Left renal cortex interstitium (tissue), 4 donors: ENCODE measurements around the gene RBM38. TPM values are rescaled to one million over a fixed set of nuclear protein-coding genes. Genes with fewer than 3 reads are reported as not detected.
"Not testable (repeated sequence)": the region's sequence is repeated elsewhere in the genome, so short reads cannot be mapped to it uniquely, and the experiment has no call there.

Experiments
- DNase-seq, 4 donors: peaks; one replicate each; pipeline ENCODE4 v3.0.0-alpha.2; 2013; ENCODE audit warnings: low read depth in 4 of 4, low spot score in 2 of 4, missing footprints in 1 of 4
- polyA plus RNA-seq, 4 donors: library from polyadenylated mRNA; unstranded; fragments of 120-200 nt; gene quantifications; one replicate each; pipeline ENCODE4 v1.2.1, GENCODE V29; 2013; ENCODE audit not compliant: insufficient read length in 4 of 4

Gene RBM38
- 10 to 100 TPM; 24.6 to 43.8 (median 32.4) TPM for polyA plus RNA-seq

DNA sequence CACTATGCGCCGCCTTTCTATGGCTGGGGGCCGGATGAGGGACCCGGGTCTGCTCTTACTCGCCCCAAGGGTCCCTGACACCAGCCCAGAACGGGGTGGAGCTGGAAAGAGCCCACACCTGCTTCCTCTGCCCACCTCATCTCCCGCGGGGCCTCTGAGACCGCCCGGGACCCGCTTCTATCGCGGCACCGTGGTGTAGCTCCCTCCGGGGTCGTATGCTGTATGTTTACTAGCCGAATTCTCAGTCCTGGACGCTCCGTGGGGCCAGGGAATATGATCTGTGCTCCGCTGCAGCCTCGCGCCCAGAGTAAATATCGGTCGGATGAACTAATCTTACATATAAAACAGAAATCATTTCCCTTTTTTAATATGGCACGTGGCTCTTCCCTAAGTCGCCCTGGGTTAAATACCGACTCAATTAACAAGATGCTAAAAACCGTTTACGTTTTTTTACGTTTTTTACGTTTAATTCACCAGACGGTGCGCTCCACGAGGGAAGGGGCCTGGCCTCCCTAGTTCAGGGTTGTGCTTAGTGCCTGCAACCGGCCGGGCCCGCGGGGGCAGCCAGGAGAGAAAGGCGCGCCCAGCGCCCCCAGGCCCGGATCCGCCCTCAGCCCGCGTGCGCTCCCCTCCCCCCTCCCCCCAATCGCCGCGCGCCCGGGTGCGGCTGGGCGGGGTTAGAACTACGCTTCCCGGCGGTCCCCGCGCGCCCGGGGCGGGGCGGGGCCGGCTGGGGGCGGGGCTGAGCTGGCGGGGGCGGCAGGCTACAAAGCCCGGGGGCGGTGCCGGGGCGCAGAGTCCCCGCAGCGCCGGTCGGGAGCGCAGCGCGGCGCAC, at the start of gene RBM38:
Gene RBM38 (plus strand): TSS at position 793 of the 835 bp plus-strand sequence. CDS start 186 bp downstream, outside the sequence.
- no peak for DNase-seq

- DNase-seq, result no peak
Observed at GRCh38 chr20:57341663-57342062, 49.5 kb upstream of the RBM38 start.

DNA sequence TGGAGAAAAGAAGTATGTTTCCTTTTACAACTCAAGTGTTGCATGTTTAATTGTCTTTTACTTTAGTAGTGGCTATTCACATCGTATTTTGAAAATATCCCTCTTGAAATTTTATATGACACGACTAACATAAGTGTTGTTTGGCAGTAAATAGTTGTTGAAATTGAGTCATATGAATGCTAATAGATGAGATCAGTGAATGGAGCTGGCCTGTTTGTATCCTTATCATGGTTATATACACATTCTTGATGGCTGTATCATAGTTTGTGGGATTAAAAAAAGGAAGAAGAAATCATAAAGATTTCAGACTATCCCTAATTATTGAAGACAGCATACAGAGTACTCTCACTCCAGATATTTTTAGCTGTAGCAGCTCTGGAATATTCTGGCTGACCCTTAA, 48.4 kb upstream of the RBM38 start:
- DNase-seq, result no peak

- peak in 1 of 4 donors; percentile 62 for DNase-seq
Observed at GRCh38 chr20:57346477-57346876, 44.7 kb upstream of the RBM38 start.

GRCh38 chr20:57347393-57347792, 43.8 kb upstream of the RBM38 start:
- no peak for DNase-seq

DNA sequence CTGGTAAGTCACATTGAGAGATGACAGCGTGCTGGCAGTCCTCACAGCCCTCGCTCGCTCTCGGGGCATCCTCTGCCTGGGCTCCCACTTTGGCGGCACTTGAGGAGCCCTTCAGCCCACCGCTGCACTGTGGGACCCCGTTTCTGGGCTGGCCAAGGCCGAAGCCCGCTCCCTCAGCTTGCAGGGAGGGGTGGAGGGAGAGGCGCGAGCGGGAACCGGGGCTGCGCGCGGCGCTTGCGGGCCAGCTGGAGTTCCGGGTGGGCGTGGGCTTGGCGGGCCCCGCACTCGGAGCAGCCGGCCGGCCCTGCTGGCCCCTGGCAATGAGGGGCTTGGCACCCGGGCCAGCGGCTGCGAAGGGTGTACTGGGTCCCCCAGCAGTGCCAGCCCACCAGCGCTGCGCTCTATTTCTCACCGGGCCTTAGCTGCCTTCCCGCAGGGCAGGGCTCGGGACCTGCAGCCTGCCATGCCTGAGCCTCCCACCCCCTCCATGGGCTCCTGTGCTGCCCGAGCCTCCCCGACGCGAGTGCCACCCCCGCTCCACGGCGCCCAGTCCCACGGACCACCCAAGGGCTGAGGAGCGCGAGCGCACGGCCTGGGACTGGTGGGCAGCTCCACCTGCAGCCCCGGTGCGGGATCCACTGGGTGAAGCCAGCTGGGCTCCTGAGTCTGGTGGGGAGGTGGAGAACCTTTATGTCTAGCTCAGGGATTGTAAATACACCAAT, 42.8 kb upstream of the RBM38 start:
- DNase-seq, result not testable (repeated sequence)

GRCh38 chr20:57348922-57349574, 42.1 kb upstream of the RBM38 start:
- not testable (repeated sequence) for DNase-seq

GRCh38 chr20:57350081-57350710, 41.0 kb upstream of the RBM38 start:
- DNase-seq, result no peak

DNA sequence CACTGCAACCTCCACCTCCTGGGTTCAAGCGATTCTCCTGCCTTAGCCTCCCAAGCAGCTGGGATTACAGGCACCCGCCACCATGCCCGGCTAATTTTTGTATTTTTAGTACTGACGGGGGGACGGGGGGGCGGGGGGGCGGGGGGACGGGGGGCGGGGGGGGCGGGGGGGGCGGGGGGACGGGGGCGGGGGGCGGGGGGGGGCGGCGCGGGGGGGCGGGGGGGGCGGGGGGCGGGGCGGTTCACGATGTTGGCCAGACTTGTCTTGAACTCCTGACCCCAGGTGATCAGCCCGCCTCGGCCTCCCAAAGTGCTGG, 40.5 kb upstream of the RBM38 start:
- DNase-seq, result not testable (repeated sequence)

DNA sequence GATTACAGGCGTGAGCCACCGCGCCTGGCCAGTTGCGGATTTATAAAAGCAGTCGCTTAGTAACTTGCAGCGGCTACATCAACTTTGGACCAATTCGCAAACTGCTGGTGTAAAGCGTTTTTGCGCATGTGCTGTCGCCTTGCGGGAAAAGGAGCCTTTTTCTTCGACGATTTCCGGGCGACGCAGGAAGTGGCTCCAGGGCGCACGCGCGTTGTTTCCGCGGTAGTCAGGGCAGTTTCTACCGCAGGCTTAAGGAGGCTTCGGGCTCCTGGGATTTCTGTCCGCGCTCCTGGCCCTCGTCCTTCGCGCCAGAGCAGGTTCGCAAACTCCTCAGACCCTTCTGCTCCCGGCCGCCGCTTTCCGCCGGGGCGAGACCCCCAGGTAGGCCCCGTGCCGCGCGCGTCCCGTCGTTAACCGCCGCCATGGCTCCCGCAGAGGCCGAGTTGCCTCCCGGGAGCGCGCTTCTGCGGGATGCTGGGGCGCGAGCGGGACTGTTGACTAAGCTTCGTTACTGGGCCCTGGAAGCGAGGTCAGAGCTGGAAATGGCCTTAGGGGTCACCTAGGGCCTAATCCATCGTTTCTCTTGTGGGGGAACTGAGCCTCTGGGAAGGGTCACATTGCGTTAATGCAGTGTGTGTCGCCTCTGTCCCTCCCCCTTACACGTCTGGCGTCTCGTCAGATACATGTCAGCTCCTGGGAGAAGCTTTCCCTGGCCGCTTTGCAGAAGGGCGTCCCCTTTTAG, 40.0 kb upstream of the RBM38 start, which contains the start of gene RAE1:
Gene RAE1 (plus strand): TSS at position 214 of the 742 bp plus-strand sequence. CDS start 2,784 bp downstream, outside the sequence.
- DNase-seq, result peak; percentile 75 to 92 (median 80)

GRCh38 chr20:57352305-57352704, 38.9 kb upstream of the RBM38 start:
- DNase-seq, result no peak

GRCh38 chr20:57353351-57353750, 37.8 kb upstream of the RBM38 start:
- DNase-seq, result no peak

DNA sequence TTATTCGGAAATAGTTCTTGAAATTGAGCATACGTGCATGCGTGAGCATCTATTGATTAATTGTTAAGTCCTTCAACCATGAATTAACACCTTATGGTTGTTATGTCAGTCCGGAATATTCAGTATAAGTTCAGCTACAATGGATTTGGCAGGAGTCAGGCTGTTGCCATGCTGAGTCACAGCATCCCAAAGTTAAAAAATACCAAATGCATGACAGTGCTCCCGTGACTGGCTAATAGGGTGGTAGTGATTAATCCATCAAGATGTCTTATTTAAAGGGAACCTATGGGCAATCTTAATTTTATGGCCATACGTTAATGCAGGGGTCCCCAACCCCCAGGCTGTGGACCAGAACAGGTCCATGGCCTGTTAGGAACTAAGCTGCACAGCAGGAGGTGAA, 29.7 kb upstream of the RBM38 start:
- no peak for DNase-seq

- no peak for DNase-seq
Observed at GRCh38 chr20:57364451-57364850, 26.7 kb upstream of the RBM38 start.

DNA sequence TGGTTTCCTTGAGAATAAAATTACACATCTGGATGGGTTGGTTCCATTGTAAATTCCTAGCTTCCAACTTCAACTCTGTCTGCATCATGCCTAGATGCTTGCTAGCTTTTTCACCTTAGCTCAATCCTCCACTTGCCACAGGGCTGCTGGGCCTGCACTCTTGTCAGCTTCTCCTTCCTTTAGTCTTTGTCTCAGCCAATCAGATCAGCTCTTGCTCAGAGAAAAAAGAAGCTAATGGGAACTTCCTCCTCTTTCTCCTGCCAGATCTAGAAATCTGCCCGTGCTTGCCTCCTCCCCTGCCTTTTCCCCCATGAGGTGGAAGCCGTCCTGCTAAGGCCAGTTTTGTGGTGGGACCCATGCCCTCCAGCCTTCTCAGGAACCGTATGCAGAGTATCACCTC, 21.6 kb upstream of the RBM38 start:
- no peak for DNase-seq

GRCh38 chr20:57370316-57370715, 20.9 kb upstream of the RBM38 start:
- no peak for DNase-seq

DNA sequence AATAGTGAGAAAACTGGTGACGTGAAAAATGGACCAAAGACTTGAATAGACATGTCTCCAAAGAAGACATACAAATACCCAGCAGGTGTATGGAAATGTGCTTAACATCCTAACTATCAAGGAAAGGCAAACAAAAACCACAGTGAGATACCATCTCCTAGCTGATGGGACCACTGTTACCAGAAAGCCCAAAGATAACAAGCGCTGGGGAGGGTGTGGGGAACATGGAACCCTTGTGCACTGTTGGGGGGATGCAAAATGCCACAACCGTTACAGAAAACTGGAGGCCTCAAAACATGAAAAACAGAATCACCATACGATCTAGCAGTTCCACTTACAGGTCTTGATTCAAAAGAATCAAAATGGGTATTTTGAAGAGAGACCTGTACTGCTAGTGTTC, 19.8 kb upstream of the RBM38 start:
- DNase-seq, result no peak

- no peak for DNase-seq
Observed at GRCh38 chr20:57372157-57372556, 19.0 kb upstream of the RBM38 start.

- no peak for DNase-seq
Observed at GRCh38 chr20:57372581-57373350, 18.4 kb upstream of the RBM38 start.
